IPS-NIHi7 (cell line): ENCODE measurements around the gene AAK1.

Experiments used
- DNase-seq: peaks from one replicate; pipeline ENCODE4 v3.0.0; 2012; ENCODE audit warnings: mixed read lengths; ENCODE audit errors: extremely low spot score

The AAK1 gene

DNA sequence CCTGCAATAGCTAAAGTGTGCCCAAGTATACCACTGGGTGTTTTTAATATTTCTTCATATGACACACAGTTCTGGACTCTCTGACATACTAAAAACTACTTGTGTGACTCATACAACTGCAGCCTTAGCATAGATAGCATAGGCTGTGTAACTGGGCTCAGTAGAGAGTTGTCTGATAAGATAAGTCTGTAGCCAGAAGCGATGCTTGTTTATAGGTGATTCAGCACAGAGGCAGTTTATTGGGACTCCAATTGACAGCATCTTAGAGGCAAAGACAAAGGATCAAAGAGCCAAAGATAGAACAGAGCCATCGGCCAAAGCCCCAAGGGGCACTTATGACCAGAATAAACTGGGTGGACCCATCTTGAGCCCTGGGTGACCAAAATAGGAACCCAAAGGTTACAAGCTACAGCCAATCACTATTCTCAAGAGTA is 42.3 kb downstream of the AAK1 start:
- DNase-seq = no peak

DNA sequence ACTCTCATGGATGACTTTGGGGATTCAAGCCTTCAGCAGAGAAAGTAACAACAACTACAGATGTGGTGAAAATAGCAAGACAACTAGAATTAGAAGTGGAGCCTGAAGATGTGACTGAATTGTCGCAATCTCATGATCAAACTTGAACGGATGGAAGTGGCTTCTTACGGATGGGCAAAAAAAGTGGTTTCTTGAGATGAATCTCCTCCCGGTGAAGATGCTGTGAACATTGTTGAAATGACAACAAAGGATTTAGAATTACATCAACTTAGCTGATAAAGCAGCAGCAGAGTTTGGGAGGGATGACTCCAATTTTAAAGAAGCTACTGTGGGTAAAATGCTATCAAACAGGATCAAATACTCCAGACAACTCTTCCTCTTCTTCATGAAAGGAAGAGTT is 43.1 kb downstream of the AAK1 start:
- DNase-seq = no peak

DNA sequence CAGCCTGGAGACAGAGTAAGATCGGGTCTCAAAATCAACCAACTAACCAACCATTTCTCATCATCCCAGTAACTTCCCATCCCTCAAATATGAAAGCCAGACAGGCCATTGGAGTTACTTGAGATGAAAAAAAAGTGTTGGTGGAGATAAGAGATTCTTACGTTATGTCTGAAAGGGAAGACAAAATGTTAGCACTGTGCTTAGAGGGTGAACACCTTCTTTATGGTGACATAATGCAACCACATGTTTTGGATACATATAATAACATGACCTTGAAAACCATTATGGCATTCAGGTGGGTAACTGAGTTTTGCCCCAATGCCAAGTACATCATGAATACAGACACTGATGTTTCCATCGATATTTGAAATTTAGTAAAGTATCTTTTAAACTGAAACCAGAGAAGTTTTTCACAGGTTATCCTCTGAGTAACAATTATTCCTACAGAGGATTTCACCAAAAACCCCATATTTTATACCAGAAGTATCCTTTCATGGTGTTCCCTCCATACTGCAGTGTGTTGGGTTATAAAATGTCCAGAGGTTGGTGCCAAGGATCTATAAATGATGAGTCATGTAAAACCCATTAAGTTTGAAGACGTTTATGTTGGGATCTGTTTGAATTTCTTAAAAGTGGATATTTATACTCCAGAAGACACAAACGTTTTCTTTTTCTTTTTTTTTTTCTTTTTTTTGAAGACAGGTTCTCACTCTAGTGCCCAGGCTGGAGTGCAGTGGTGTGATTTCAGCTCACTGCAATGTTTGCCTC is 45.5 kb downstream of the AAK1 start:
- DNase-seq = no peak

DNA sequence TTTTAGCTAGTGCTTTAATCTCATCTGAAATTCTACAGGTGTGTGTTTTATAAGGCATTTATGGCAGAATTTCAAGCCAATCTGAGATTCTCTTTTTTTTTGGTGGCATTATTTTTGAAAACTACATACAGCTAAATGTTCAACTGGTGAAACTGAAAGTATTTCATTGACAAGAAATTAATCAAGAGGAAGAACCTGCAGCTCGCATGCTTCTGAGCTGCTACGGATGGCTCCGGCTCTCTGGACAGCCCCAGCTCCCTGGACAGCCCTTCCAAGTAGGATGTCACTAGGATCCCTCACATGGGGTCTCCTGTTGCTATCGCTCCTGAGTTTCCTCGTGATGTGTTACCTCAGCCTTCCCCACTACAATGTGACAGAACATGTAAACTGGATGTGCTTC is 46.4 kb downstream of the AAK1 start:
- DNase-seq = no peak

DNA sequence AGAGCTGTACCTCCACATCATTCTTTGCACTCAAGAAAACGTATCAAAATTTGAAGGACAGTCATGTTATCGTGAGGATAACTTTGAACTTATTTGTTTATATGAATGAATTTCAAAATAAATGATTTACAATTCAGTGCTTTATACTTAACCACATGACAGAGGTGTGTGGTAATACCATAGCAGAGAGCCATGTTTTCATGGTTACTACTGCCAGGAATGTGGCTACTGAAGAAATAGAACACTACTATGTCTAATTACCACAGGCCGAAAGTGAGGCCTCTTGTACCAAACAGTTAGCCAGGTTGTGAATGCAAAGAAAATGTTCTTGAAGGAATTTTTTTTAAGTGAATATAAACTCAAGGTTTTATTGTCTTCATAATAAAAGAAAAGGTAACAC is 49.2 kb downstream of the AAK1 start:
- DNase-seq = no peak

DNA sequence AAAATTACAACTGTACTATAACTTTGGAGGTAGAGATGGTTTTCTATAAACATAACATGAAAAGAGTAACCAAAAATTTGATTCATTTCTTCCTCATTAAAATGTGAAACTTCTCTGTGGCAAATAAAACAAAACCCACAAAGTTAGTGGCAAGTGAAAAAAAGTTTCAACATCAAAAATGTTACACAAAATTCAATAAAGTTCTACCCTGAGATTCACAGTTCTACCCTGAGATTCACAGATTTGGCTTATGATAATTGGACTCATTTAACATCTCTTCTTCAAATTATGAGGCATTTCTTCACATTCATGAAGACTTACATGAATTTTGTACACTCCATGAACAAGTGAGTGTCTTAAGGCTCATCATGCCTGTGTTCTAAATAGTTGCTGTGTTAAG is 51.0 kb downstream of the AAK1 start:
- no peak for DNase-seq

DNA sequence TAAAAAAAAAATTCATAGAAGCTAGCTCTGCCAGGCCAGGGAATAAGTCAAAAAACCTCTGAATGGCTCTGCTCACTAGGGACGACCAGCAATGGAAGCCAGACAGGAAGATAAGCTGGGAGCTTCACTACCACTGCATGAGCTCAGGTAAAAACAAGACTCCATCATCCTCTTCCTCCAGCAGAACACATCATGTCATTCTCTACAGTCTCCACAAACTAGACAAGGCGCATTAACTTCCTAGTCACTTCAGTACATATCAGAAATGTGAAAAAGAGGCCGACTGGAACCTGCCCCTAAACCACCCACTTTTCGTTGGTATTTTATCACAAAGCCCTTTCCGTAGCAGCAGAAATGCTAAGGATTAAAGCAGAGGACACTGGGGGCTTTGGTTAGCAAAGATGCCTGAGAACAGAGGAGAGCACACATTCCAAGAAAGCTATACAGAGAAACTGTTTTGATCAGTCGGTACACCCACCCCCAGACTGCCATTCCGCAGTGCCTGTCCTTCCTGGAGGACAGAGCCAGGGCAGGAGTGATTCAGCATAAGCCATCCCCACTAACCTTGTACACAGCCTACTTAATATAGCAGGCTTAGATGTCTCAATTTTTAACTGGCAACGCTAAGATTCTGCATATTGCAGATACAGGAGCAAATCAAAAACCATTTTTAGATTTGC is 53.4 kb downstream of the AAK1 start:
- DNase-seq = no peak

DNA sequence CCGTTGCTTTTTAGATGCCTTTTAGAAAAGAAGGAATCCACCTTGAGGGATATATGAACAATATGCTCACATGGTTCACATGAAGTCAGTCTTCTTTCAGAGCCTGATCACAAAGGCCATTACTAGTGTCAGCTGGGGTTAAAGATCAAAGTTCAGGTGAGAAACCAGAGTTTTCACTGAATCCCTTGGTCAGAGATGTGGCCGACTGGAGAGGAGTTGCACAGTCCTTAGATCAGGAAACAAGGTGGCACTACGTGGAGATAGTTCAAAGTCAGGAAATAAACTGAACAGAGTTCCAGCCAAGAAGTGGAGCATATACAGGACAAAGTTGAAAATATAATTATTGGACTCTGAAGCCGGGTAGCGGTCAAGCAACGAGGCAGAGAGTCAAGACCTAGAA is 54.6 kb downstream of the AAK1 start:
- no peak for DNase-seq

DNA sequence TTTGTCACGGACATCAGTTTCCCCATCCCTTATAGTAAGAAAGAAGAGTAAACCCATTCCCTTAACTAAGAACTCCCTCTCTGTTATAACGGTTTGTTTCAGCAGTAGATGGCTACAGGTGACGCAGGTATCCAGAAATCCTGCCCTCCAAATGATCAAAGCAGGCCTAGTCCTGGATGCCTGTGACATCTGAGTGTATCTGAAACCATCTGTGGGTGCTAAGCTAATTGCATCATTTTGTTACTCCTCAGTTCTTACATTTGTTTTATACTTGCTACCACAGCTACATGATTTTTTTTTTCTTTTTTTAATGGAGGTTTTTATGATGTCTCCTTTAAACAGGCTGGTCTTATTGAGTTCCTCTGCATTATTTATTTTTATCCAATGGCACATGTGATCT is 55.1 kb downstream of the AAK1 start:
- DNase-seq = no peak

DNA sequence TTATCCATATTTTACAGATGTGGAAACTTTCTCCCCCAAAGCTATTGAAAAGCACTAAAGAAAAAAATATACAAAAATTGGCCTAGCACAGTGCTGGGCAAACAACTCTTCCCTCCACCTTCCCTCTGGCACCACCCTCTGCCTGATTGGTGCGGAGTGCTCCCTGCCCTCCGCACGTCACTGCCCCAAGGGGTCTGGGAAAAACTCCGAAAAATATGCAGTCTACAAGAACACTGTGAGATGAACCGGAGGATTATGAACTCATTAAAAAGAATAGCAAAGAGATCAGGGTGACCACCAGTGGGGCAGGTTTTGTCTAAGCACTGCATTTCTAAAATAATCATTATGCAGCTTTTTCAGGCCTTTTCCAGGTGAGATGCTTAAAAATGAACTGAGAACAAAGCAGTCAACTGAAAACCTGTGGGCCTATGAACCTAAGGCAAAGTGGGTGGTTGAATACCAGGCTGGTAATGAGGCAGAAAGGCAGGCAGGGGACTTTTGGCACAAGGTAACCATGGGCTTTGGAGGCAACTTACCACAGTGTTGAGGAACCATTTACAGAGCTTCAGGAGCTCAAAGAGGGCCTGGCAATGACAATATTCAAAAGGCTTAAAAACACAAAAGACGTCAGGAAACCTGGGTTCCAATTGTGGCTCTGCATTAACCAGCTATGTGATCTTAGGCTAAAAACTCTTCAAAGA is 57.5 kb downstream of the AAK1 start:
- no peak for DNase-seq

DNA sequence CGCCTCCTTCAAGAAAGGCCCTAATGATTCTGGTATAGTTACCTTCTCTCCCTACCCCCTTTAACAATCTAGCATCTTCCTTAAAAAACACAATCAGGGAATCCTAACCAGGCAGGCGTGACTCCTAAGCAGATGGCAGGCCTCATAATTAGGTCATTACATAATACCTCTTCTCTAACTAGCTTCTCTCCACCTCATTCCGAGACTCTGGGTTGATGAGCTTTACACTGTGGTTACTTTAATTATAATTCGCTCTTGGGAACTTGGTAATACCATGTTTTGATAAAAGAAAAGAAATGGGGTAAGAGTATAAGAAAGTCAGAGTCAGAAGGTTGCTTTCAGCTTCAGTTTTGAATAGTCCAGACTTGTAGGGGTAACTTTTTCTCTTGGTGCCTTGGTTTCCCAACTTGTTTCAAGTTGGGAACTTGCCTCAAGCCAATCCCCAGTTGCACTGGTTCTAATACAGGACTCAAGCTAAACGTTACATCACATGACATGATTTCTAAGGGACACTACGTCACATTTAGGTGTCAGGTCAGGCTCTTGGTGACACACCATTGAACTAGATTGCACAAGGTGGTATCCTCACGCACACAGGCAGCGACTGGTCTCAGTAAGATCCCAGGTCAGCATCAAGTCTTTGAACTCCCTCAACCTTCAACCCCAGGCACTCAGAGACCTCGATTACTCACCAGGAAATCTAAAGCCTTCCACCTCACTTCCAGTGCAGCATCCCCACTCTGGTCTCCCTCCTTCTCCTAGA is 59.2 kb downstream of the AAK1 start:
- DNase-seq = no peak

DNA sequence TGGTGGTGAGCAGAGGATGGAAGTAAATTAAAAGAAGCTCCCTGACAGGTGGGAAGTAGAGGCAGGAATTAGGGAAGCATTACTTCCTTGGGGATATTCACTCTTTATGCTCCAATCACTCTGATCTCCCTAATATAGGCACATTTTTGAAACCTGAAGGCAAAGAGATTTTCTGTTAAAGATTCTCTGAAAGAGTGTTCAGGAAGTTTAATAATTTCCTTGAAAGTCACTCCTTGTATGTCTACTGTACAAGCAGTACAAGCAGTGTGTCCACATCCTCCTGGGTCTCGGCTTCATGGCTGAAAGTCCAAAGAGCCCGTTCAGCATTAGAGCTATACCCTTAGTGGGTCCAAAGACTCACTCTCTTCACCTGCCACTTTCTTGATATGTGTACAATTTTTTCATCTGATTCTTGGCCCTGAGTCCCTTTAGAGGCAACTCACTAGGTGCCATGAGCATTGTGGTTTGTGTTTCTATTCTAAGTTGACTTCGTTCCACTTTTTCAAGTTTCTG is 60.2 kb downstream of the AAK1 start:
- no peak for DNase-seq

DNA sequence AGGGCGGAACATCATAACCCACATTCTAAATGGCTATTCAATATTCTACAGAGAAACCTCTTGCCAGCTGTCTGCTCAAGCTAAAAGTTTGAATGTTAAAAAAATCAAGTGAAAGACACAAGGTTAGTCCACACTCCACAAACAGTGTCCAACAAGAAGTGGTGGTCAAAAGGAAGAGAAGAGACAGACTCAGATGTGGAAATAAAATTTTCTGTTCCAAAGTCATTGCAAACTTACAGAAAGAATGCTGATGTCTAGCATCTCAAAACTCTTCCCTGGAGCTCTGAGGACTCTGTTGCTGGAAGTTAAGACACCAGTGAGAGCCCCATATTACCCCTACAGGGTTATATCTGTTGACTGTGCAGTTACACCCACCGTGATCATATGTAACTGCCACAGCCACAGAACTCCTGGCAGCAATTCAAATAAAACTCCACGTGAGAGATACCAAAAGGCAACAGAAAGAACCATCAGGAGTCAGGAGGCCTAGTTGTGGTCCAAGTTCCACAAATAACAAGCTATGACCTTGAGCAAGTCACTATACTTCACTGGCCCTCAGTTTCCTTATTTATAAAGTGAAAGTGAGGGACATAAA is 60.9 kb downstream of the AAK1 start:
- DNase-seq = no peak

DNA sequence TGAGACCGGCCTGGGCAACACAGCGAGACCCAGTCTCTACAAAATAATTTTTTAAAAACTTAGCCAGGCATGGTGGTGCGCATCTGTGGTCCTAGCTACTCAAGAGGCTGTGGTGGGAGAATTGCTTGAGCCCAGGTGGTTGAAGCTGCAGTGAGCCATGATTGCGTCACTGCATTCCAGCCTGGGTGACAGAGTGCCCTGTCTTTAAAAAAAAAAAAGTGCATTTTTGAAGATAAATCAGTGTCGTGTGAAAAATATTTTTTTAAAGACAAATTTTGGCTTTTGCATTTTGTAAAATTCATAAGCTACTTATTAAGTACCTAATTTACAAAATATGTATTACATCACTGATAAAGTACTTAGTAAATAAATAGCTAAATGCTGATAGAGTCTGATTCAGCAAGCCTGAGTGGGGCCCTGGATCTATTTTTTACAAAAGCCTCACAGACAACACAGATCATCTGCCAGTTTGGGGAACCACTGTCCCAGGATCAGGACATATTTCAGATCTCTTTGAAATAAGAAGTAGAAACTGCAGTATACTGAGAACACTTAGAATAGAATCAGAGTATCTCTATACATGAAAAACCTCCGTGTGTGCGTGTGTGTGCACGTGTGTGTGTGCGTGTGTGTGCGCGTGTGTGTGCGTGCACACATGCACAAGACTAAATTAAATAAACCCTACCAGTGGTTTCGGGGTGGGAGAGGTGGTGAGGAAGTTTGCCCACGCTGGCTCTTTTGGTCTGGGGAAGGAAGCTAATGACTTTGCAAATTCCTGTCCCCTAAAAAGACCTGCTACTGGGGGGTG is 61.6 kb downstream of the AAK1 start:
- DNase-seq = no peak

DNA sequence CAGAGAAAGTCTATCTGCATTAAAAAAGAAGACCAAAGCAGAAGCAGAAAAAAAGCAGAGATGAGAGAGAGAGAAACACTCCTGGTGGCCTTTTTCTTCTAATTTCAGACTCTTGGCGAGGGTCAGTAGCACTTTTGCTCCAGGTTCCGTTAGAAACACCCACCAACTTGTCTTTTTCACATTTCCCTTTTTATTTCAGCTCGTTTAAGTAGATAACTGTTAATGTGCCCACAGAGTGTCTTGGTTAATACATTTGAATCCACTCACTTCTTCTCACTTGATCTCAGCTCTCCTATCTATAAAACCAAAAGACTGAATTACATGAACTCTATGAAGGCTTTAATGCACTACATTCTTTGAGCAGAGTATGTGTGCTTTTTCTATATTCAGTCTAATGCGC is 63.1 kb downstream of the AAK1 start:
- no peak for DNase-seq

DNA sequence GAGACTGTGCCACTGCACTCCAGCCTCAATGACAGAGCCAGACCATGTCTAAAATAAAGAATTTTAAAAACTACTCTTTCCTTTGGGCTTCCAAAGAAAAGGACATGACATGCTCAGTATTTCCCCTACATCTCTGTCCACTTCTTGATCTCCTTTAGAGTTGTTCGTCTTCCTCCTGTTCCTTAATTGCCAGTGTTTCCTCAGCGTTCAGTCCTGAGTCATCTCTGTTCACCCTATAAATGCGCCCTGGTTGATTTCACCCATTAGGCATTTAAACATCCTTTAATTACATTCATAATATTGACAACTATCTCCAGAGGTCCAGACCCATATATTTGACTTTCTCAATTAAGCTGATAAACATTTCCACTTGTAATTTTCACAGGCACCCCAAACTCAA is 64.0 kb downstream of the AAK1 start:
- DNase-seq = no peak

DNA sequence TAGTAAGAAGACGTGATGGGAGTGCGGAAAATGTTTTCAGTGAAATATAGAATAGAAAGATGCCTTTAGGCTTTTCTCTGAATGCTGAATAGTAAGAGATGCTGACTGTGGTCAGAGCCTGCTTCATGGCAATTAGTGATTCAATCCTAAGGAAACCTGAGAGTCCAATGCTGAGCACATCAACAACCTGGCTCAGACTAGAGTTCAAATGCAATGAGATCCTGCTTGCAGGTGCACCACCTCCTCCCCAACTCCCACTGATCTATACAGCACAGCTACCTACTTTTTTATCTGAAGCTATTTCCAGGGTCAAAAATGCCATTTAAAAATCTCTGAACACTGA is 65.4 kb downstream of the AAK1 start:
- DNase-seq = no peak

DNA sequence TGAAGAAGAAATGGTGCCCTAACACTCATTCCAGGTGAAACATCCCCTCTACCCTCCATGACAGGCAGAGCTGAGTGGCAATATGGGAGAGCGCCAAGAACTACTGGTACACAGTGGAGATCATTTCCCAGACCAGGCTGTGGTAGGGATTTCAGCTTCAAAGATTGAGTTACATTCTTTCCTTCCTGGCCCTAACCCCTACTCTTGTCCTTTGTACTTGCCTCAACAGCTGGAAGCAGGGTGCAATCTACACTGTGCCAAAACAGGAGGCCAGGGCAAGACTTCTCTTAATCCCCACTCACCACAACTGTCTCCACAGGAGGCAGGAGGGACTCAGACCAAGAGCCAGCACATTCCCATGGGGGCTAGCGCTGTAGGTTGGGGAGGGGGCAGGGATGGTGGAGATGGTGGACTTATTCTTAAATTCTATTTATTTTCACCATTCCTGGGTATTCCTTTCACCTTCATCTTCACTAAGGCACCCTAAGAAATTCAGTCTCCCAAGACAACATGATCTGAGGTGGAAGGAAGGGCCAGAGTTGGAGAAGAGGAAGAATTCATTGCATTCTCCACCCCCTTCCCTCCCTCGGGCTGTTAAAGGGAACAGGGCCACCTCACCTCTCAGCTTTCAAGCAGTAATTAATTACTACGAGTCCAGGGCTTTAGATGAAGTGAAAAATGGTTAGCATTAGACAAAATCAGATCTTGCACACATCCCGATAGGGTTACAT is 65.9 kb downstream of the AAK1 start:
- no peak for DNase-seq

DNA sequence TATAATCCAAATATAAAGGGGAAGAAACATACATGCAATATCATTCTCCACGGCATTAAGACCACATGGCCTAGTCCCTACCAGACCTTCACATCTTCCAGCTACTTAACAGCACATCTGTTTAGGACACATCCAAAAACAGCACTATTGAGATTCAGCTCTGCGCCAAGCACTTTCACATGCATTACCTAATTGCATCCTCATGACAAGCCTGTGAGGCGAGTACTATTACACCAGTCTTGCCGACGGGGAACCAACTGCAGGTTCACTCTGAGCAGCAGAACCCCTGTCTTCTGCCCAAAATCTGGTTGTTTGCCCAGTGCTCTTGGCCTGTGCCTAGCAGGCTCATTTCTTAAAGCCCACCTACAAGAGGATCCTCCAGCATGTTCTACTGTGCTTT is 66.7 kb downstream of the AAK1 start:
- DNase-seq = no peak

DNA sequence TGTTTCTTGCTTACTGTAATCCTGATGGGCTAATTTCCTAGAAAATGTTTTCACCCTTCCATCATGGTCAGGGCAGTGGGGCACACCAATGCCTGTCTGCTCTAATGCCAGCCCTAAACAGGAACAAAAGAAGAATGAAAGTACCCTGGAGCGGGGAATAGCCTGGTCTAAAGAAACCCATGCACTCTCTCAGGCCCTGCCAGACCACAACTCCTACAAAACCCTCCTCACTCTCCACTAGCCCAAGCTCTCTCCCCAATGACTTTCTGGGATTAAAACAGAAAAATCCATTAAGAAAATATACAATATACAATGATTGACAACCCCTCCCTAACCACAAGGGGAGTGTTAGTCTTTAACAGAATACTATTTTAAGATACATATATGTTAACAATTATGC is 67.6 kb downstream of the AAK1 start:
- DNase-seq = no peak
